GM19452 (cell line): Measurements from ENCODE around the gene U2AF1.
"Not testable (repeated sequence)": the region's sequence is repeated elsewhere in the genome, so short reads cannot be mapped to it uniquely, and the experiment has no call there.

Experiments
- ATAC-seq: cut with Tn5 transposase; IDR thresholded peaks from one replicate; pipeline ENCODE4 v1.9.1; 2021; ENCODE audit not compliant: unreplicated experiment

U2AF1 gene

GRCh38 chr21:43106965-43107793 is at the start of gene U2AF1:
Gene U2AF1, minus strand, starts transcription at chr21:43107570. Its CDS starts 76 bp downstream, at chr21:43107494.
- peak; percentile 67 for ATAC-seq

DNA sequence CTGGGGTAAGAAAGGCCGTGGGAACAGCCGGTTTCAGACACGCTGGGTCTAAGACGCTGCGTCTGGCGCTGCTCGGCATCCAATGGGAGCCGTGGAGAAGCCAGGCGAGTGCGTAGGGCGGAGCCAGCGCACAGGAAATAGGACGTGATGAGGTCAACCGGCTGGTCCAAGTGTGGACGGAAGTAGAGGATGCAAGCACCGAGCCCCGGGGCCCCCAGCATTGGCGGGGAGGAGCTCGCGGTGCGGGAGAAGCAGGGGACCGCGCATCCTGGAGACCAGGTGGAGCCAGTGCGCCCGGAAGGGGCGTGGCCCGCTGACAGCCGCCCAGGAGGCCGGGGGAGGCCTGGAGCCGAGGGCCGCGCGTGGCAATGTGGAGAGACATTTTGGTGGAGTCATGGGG is 46.2 kb upstream of the U2AF1 start:
- not testable (repeated sequence) for ATAC-seq

GRCh38 chr21:43149344-43149743 is 42.0 kb upstream of the U2AF1 start:
- ATAC-seq = not testable (repeated sequence)

DNA sequence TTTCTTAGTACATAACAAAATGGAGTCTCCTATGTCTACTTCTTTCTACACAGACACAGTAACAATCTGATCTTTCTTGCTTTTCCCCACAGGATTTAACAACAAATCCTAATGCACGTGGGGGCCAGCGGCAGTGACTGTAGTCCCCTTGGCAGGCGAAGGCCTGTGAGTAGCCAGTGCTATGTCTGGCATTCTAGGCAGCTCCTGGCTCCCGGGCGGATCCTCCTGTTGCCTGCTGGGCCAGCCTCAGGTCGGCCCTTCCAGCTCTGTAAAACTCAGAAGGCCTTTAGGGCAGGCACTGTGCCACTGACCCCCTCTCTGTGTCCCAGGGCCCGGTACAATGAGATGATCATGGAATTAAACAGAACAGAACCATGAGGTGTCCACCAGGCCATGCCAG is 40.6 kb upstream of the U2AF1 start:
- not testable (repeated sequence) for ATAC-seq

- not testable (repeated sequence) for ATAC-seq
Observed at GRCh38 chr21:43146637-43147036, 39.3 kb upstream of the U2AF1 start.

DNA sequence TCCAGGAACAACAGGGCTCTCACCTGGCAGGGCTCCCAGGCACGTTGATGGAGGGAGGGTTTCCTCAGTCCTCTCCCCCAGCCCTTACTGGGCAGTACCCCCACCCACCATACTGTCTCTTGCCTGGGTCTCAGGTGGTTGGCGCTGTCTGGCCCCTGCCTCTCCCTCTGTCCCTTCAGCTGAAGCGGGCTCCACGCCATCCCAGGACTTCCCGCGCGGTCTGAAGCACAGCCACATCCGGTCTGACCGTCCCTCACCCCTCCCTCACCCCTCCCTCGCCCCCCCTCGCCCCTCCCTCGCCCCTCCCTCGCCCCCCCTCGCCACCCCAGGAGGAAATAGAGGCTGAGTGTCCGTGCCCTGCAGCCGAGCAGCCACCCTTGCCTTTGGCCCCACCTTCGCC is 34.0 kb upstream of the U2AF1 start:
- not testable (repeated sequence) for ATAC-seq

- not testable (repeated sequence) for ATAC-seq
Observed at GRCh38 chr21:43138944-43139343, 31.6 kb upstream of the U2AF1 start.

- not testable (repeated sequence) for ATAC-seq
Observed at GRCh38 chr21:43134520-43134919, 27.1 kb upstream of the U2AF1 start.

- ATAC-seq = not testable (repeated sequence)
Observed at GRCh38 chr21:43130094-43130493, 22.7 kb upstream of the U2AF1 start.

DNA sequence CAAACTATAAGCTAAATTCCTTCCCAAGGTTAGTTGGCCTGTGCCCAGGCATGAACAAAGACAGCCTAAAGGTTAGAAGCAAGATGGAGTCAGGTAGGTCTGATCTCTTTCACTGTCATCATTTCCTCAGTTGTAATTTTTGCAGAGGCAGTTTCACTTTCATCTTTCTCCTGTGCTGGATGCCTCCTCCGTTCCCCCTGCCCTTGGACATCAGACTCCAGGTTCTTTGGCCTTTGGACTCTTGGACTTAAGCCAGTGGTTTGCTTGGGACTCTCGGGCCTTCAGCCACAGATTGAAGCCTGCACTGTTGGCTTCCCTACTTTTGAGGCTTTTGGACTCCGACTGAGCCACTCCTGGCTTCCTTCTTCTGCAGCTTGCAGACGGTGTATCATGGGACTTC is 8.6 kb upstream of the U2AF1 start:
- not testable (repeated sequence) for ATAC-seq

- not testable (repeated sequence) for ATAC-seq
Observed at GRCh38 chr21:43114483-43114882, 7.1 kb upstream of the U2AF1 start.

DNA sequence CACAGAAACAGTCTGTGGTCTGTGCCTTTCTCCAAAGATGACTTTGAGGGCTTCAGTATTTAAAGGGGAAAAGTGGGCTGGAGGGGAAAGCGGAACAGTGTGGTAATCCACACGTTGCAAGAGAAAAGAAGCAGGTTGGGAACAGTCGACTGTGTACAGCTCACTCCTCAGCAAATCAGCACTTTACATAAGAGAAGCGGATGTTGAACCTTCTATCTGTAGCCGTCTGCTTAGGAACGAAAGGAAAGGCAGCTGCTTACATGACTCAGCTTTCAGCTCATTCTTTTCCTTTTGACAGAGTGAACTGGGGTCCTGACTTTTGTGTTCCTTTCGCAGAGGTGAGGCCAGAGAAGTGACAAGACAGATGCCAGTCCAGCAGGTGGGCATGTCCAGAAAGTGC is 1.6 kb upstream of the U2AF1 start:
- not testable (repeated sequence) for ATAC-seq

DNA sequence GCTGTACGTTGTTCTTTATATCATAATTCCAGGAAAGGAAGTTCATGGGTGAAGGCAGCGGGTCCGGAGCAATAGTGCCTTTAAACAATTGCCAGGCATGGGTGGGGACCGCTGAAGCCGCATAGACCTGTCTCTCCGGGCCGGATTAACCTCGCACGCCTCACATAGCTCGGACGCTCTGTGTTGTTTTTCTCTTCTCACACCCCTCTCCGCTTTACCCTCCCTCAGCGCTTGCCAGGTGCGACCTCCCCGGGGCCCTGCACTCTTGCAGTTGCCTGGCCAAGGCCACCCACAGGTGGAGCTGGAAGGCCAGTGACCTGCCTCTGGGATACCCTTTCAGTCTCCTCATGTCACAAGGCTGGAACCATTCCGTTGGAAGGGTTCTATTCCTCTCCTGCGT is 807 bp upstream of the U2AF1 start:
- not testable (repeated sequence) for ATAC-seq

DNA sequence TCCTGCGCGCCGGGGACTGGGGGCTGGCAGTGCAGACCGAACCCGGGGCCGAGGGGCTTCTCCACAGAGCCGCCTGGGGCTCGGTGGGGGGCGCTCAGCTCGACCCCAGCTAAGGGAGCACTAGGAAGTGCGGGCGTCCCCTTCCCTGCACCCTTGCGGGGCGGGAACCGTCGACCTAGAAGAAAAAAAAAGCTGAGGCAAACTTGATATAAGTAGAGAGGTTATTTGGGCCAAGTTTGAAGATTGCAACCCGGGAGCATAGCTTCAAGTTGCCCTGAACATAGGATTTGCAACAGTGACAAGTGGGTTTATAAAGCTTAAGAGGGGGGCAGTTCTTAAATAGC is 396 bp upstream of the U2AF1 start:
- ATAC-seq = not testable (repeated sequence)

DNA sequence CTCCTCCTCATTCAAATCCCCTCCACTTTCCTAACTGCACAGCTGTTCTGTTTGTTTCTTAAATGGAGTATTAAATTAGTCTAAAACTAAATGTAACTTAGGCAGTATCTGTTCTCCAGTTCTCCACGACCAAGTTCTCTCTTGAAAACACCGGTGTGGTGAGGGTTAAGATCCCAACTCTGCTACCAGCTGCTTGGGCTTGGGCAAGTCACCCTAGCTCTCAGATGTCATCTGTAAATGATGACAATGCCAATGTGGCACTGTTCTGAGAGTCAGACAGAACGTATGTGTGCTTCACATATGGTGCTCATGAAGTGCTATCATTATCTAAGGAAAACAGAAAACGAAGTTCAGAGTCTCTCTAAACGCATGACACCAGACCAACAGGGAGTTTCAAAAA is 2.7 kb downstream of the U2AF1 start:
- ATAC-seq = not testable (repeated sequence)

DNA sequence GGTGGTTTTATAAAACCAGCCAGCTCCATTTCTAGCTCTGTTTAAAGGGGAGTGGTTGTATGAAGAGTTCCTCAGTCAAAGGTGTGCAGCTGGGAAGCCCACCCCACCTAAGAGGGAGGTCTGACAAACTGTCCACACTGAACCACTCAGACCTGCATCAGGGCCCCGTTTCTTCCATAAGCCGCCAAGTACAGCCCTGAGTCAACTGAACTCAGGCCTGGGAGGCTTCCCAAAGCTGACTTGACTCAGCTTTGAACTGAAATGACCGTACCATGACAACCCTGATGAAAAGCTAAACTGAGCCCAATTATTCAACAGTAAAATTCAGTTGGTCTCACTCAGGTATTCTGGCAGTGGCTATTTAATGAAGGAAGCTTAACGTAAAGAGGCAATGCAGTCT is 5.1 kb downstream of the U2AF1 start:
- not testable (repeated sequence) for ATAC-seq

- ATAC-seq = not testable (repeated sequence)
Observed at GRCh38 chr21:43101676-43102075, 5.7 kb downstream of the U2AF1 start.

GRCh38 chr21:43101000-43101399 is 6.4 kb downstream of the U2AF1 start:
- ATAC-seq = not testable (repeated sequence)

- not testable (repeated sequence) for ATAC-seq
Observed at GRCh38 chr21:43091979-43092614, 15.3 kb downstream of the U2AF1 start.

GRCh38 chr21:43090947-43091346 is 16.4 kb downstream of the U2AF1 start:
- not testable (repeated sequence) for ATAC-seq

GRCh38 chr21:43089463-43089862 is 17.9 kb downstream of the U2AF1 start:
- ATAC-seq = not testable (repeated sequence)
